GM12892 (cell line): ENCODE data around the gene NACC2.

ENCODE experiments used
- POLR2A ChIP-seq: IDR thresholded peaks from 2 replicates; pipeline ENCODE4 v1.6.1; 2011; ENCODE audit warnings: low read depth, low read length, control low read depth
- POLR2AphosphoS5 ChIP-seq: IDR thresholded peaks from 2 replicates; pipeline ENCODE4 v1.6.1; 2011; ENCODE audit warnings: low read depth, low read length, control low read depth
- TAF1 ChIP-seq: IDR thresholded peaks from 2 replicates; pipeline ENCODE4 v1.6.1; 2011; ENCODE audit warnings: low read depth, mild to moderate bottlenecking, control low read depth, low read length, borderline replicate concordance

DNA sequence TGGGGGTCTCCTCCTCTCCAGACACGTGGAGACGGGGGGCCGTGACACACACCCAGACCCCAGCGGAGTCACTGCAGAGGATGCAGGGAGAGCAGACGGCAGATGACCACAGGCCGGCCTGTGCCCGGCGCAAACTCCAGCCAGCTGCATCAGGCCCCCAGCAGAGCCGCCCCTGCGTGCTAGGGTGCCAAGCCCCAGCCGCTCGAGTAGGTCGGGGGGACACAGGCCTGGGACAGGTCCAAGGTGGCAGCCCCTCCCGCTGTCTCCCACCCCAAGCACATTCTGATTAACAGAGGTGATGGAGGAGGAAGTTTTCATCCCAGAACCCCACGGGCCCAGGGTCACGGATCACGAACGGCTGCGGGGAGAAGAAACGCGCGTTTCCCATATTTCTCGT lies 14.4 kb downstream of the NACC2 start:
- TF ChIP-seq POLR2A = no peak
- no peak for TF ChIP-seq POLR2AphosphoS5
- TF ChIP-seq TAF1 = no peak
